HG02759 (cell line): Measurements from ENCODE around the gene LMBR1.

Source experiments
- ATAC-seq: cut with Tn5 transposase; IDR thresholded peaks from one replicate; pipeline ENCODE4 v1.9.1; 2021; ENCODE audit warnings: mild to moderate bottlenecking, moderate library complexity; ENCODE audit not compliant: unreplicated experiment

The LMBR1 gene

GRCh38 chr7:156635529-156636385, 257.2 kb downstream of the LMBR1 start:
- no peak for ATAC-seq

DNA sequence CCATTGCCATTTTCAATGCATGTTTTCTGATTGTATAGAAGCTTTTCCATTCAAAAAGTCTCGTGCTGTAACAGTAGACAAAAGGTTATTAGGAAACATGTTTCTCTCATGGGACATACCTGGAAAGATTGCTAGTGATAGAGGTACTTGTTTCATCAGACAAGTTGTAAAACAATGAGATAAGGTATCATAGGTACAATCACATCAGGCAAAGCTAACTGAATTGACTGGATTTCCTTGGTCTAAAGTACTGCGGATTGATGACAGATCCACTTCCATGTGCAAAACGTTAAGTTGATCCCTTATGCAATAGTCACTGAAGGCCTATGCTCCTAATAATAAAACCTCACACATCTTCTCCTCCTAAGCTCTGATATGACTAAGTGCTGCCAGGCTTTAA, 258.9 kb downstream of the LMBR1 start:
- ATAC-seq = no peak

DNA sequence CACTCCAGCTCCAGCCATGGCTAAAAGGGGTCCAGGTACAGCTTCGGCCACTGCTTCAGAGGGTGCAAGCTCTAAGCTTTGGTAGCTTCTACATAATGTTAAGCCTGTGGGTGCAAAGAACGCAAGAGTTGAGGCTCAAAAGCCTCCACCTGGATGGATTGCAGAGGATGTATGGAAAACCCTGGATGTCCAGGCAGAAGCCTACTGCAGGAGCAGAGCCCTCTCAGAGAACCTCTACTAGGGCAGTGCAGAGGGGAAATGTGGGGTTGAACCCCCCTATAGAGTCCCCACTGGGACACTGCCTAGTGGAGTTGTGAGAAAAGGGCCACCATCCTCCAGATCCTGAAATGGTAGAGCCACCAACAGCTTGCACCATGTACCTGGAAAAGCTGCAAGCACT, 263.1 kb downstream of the LMBR1 start:
- ATAC-seq = no peak

- no peak for ATAC-seq
These were observed 264.4 kb downstream of the LMBR1 start for GRCh38 chr7:156628562-156628961.
